GM13976 (cell line): Measurements from ENCODE around the gene KRTAP10-2.

ENCODE experiments used
- DNase-seq: peaks from one replicate; pipeline ENCODE4 v3.0.0; 2012; ENCODE audit warnings: low spot score
- in situ Hi-C: fragments of 300-500 bp; cut with MboI; formaldehyde crosslinking; loops from one replicate; pipeline ENCODE4 v1.12.0; 2022; ENCODE audit warnings: low sequenced_read_pairs, mixed read lengths, inconsistent platforms; ENCODE audit not compliant: unreplicated experiment
- TF ChIP-seq, protein P1 (sequence below): IDR thresholded peaks from 2 replicates; pipeline ENCODE4 v1.5.1; 2012; ENCODE audit warnings: borderline replicate concordance, mild to moderate bottlenecking; ENCODE audit not compliant: insufficient read depth; ENCODE audit errors: extremely low read depth, missing control alignments, control extremely low read depth

The KRTAP10-2 gene

DNA sequence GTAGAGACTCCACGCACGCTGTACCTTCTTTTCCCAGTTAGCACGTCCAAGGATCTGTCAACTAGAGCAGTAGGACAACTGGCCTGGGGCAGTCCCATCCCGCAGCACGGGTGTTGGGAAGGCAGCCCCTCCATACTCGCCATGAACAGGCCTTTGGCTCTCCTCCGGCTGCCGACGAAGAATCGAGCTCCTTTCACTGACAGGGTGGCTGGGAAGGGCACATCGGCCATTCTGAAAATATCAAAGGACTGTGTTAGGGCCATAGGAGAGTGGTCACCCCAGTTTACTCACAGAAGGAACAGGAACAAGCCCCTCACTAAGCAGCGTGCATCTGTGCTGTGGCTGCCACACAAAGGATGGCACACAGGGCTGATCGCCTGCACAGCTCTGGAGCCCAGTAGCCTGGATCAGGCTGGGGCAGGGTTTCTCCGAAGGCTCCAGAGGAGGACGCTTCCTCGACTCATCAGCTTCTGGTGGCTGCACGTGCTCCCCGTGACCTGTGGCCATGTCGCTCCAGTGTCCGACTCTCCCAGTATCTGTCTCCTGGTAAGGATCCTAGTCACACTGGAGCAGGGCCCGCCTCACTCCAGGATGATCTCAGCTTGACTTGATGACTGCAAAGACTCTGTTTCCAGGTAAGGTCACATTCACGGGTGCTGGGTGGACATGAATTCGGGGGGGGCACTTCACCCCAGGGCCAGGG, 20.3 kb downstream of the KRTAP10-2 start:
- in situ Hi-C loops = no loop called here
- TF ChIP-seq, protein P1, sequence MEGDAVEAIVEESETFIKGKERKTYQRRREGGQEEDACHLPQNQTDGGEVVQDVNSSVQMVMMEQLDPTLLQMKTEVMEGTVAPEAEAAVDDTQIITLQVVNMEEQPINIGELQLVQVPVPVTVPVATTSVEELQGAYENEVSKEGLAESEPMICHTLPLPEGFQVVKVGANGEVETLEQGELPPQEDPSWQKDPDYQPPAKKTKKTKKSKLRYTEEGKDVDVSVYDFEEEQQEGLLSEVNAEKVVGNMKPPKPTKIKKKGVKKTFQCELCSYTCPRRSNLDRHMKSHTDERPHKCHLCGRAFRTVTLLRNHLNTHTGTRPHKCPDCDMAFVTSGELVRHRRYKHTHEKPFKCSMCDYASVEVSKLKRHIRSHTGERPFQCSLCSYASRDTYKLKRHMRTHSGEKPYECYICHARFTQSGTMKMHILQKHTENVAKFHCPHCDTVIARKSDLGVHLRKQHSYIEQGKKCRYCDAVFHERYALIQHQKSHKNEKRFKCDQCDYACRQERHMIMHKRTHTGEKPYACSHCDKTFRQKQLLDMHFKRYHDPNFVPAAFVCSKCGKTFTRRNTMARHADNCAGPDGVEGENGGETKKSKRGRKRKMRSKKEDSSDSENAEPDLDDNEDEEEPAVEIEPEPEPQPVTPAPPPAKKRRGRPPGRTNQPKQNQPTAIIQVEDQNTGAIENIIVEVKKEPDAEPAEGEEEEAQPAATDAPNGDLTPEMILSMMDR = no peak
- no peak for DNase-seq

DNA sequence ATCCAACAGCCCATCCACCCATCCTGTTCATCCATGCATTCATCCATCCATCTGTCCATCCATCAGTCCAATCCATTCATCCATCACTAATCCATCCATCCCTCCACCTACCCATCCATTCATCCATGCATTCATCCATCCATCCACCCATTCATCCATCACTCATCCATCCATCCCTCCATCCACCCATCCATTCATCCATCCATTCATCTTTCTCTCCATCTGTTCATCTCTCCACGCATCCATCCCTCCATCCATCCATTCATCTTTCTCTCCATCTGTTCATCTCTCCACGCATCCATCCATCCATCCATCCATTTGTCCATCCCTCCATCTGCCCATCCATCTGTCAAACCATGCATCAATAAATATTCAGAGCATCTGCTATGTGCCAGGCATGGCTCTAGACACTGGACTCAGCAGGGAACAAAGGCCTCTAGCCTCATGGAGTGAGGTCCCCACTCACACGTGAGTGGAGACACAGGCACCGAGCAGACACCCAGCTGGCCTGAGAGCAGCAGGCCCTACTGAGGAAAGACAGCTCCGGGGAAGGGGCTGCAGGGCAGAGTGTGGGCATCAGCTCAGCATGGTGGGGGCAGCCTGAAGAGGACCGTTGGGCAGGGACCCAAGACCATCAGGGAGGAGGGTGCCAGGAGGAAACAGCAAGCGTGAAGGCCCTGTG, 20.9 kb downstream of the KRTAP10-2 start:
- TF ChIP-seq, protein P1 = no peak
- DNase-seq = peak; percentile 18
- in situ Hi-C loops = no loop called here

DNA sequence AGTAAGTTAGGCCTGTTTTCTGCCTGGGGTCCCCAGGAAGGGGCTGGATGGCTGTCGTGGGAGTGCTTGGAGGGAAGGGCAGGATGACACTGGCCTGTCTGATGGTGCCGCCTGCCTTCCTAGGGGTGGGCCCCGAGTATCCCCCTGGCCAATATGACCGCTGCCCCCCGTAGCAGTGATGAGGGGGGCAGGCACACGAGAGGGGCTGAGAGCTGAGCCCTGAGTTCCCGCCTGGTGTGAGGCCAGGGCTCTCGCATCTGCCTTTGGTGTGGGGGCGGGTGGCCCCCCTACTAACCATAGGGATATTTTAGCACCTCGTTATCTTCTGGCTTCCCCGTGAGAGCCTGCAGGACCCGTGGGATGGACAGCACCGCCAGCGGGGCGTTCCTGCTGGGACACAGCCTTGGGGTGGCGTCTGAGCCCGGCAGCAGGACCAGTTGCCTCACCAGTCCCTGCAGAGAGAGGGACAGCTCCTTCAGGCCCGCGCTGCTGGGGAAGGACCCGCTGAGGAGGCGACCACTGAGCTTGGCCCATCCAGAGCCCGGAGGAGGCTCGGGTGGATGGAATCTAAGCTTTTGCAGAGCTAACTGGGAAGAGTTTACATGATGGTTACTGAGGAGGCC, 21.7 kb downstream of the KRTAP10-2 start:
- peak; percentile 35 for DNase-seq
- TF ChIP-seq, protein P1 = no peak
- in situ Hi-C loops = no loop called here

DNA sequence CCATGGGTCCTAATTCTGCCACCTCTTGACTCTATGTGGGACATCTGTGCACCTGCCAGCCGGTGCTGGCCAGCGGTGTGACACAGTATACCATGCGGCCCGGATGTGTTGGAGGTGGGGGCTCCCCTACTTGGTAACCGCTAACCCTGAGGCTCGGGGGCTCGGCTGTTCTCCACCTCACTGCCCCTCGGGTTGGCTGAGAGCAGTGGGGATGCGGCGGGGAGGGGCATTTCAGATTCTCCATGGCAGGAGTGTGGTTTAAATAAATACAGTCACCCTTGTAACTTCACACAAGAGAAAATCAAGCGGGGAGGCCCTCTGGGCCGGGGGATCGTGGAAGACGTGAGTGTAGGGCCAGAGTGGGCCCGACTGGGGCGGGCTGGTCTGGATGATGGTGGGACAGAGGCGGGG, 22.3 kb downstream of the KRTAP10-2 start:
- TF ChIP-seq, protein P1 = no peak
- DNase-seq = no peak
- in situ Hi-C loops = no loop called here

DNA sequence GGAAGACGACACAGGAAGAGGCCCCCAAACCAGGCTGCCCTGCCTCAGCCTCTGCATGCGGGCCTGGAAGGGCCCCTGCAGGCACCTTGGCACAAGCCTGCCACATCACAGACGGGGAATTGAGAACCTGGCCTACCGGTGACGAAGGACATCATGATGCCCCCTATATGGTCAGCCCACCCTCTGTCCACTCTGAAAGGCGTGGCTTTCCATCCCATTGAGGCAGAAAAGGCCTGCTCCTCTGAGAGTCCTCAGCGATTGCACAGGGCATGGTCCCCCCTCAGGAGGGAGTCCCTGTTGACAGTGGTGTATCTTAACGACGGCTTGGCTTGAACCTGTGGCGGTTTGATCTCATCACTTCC, 22.7 kb downstream of the KRTAP10-2 start:
- DNase-seq = no peak
- in situ Hi-C loops = no loop called here
- TF ChIP-seq, protein P1 = no peak

DNA sequence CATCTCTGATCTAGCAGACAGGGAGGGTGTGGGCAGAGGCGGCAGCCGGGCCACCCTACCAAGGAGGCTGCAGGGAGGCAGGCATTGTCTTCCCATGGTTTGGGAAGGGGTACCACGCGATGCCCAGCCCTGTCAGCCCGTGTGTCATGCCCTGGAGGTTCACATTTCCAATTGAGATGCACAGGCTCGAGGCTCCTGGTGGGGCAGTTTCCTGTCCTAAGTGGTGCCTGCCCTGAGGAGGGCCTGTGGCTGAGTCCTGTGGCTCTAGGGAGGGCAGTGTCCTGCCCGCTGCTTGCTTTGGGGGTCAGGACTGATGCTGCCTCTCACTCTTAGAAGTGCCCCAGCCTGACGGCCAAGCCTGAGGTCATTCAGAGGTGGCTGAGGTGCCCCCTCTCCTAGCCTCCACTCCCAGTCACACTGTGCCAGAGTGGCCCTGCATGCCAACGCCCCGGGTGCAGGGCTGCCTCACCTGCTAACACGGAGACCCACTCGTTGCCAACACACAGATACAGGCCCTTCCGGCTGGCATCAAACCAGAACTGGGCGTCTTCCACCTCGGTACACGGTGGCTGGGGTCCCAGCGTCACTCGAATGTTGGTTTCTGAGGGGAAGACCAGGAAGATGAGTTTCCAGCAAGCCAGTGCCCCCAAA, 23.2 kb downstream of the KRTAP10-2 start:
- in situ Hi-C loops = no loop called here
- TF ChIP-seq, protein P1 = no peak
- DNase-seq = peak; percentile 12
